HG03575 (cell line): ENCODE measurements around the gene AKR1C2.
"Not testable (repeated sequence)": the region's sequence is repeated elsewhere in the genome, so short reads cannot be mapped to it uniquely, and the experiment has no call there.

Source experiments
- ATAC-seq: cut with Tn5 transposase; IDR thresholded peaks from one replicate; pipeline ENCODE4 v1.9.1; 2021; ENCODE audit not compliant: unreplicated experiment, insufficient number of reproducible peaks, low FRiP score; ENCODE audit errors: extremely low read depth

AKR1C2 gene

DNA sequence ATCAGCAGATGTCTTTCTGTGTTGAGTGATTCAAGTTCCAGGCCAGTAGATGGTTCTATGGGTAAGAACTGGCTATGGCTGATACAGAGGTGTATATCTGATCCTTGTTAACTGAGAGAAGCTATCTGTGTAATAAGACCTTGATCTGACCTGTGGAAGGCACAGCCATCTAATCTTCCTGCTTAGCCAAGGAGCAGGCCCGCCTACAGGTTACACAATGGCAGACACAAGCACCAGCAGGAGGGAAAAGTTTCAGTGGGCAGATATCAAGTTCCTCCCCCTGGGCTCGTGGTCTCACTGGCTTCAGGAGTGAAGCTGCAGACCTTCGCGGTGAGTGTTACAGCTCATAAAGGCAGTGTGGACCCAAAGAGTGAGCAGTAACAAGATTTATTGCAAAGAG, 27.9 kb upstream of the AKR1C2 start:
- not testable (repeated sequence) for ATAC-seq

DNA sequence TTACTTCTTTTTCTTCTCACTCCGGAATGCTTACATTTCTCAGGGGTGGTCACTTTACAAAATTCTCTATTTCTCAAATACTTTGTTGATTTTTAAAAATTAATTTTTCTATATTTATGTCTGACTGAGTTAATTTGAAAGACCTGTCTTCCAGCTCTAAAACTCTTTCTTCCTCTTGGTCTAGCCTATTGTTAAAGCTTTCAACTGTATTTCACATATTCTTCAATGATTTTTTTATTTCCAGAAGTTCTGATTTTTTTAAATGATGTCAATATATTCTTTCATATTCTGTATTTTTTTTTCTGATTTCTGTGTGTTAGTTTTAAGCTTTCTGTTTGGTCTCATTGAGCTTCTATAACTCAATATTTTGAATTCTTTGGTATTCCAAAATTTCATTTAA, 27.3 kb upstream of the AKR1C2 start:
- ATAC-seq, result no peak

DNA sequence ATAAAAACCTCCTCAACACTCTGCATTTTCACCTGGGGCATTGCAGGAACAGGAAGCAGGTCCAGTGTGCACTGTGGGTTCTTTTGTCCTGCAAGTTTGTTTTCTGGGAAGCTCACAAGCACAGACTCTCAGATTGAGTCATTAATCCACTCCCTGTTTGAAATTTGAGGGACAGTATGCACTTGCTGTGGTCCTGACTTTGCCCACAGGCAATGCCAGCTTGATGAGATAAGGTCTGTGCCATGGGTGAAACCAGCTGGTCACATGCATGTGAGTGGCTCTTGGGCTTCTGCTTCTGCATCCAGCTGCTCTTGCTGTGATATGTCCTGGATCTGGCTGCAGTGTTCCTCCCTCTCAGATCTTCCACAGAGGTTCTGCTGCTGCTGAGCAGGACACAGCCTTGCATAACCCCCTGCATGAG, 21.8 kb upstream of the AKR1C2 start:
- ATAC-seq, result not testable (repeated sequence)

DNA sequence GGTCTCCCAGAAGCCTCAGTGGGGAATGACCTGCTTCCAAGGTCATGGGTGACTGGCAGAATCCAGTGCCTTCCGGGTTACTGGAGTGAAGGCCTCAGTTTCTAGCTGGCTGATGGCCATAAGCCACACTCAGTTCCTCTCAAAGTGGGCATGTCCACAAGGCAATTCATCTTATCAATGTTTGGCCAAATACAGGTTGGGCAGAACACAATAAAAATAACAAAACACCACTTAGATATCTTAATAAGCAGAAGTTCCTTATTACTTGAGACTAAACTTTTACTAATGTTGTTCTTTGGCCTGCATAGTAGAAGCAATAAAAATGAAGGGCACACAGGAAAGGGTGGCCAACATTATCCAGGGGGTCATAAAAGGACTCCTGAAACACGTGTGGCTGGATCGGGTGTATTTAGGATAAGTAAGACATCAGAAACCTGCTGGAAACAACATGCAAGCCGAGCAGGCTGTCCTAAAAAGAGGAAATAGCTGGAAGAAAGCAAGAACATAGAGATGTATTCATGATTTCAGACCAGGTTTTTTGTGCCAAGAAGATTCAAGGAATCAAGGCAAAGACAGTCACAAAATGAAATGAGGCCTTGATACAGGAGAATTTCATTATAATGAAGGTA, 19.6 kb upstream of the AKR1C2 start:
- ATAC-seq, result no peak

DNA sequence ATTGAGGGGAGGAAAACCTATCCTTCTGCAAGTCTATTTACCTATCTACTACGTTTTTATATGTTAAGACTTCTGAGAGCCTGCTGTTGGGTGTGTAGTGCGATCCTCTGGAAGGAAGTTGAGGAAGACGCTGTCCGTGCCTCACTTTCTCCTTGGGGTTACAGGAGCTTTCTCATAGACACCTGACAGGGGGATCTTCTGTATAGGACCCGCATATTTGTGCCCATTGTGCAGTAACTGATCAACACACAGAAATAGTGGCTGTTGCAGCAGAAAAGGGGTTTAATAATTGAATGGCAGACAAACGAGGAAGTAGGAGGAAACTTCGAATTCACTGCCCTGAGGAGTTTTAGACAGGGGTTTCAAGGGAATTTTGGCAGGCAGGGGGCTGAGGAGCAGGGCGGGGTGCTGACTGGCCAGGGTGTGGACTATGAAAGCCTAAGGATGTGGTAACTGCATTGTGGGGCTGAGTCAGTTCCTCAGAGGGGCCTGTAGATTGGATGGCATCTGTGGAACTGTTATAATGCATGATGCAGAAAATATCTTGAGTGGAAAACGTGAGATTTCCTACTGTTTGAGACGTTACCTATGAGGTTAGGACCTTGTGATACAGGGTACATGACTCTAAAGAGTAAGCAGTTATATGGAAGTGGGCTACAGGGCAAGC, 18.1 kb upstream of the AKR1C2 start:
- not testable (repeated sequence) for ATAC-seq

DNA sequence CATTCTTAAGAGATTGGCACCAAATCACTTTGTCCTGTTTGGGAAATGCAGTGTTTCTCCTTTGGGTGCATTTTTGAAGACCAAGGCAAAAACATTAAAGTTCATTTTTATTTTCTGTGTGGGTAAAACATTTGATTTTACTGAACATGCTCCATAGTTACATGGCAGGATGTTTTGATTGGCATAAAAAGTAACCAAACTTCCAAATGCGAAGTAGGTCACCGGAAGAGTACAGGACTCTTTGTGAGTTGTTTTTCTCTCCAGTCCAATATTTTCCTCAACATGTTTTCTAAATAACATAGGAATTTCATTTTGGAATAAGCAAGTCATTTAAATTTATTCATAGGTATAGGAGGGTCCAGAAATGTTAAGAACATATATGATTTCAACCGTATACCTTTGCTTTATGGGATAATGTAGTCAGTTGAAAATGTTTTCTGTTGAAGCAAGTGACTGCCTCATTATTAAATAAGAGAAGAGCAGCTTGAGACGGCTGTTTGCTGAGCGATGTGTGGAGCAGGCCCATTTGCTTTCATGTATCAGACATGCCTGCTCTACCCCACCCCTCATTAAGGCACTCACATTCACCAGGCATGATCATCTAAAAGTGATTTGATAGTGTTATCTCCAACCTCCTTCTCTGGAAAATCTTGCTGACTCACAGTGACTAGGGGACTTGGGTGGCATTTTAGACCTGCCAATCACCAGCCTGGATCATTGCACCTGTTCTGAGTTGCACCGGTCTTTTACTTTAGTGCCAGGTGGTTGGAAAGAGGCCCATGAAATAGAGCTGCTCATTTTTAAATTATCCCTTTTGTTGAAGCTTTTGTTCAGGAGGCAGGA, 16.3 kb upstream of the AKR1C2 start:
- ATAC-seq, result not testable (repeated sequence)

DNA sequence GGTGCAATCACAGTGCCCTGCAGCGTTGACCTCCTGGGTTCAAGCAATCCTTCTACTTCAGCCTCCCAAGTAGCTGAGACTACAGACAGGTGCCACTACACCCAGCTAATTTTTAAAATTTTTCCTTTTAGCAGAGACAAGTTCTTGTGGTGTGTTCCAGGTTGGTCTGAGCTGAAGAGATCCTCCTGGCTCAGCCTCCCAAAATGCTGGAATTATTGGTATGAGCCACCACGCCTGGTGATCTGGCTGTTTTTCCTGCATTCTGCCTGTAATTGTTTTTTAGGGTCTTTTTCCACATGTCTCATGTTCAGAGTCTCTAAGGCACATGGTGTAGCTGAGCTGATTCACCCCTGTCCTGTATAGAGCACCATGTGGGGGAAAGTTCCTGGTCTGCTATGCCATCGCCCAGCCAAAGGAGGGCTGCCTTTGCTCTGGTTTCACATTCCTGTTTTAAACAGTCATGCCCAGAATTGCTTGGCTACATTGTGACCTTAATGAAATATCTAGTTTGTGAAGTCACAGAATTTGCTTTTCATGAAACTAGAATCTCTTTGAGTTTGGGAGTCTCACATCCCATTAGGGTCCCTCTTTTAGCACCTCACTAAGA, 15.1 kb upstream of the AKR1C2 start:
- ATAC-seq, result not testable (repeated sequence)

DNA sequence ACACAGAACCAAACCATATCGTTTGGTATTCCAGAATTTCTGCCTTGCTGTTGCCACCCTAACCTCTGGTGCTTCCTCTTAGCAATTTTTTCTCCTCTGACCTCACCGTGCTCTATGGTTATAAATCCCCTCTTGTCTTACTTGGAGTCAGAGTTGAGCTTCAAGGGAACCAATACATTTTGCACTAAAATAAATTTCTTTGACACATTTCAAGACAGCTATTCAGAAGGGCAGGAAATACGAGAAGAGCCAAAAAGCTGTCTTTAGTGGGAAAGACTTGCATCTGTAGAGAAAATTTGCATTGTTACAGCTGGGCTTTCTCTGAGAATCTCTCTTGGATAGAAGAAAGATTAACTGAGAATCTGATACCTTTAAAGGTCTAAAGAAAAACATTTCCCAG, 14.5 kb upstream of the AKR1C2 start:
- no peak for ATAC-seq

DNA sequence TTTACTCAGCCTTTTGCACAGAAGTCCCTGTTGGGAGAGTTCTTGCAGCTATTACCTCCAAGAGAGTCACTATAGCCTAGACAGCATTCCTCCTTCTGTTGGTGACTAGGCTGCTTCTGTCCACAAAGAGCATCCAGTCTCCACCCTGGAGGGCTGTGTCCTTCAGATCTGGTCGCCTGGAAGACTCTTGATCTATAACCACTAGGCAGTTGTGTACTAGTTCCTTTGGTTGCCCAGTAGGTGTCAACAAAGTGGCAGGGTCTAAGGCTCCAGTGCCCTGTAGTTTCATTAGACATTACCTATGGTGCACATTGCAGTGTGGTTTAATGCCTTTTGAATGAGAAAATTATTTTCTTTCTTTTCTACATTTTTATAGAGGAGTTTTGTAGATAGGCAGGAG, 11.3 kb upstream of the AKR1C2 start:
- ATAC-seq, result no peak

DNA sequence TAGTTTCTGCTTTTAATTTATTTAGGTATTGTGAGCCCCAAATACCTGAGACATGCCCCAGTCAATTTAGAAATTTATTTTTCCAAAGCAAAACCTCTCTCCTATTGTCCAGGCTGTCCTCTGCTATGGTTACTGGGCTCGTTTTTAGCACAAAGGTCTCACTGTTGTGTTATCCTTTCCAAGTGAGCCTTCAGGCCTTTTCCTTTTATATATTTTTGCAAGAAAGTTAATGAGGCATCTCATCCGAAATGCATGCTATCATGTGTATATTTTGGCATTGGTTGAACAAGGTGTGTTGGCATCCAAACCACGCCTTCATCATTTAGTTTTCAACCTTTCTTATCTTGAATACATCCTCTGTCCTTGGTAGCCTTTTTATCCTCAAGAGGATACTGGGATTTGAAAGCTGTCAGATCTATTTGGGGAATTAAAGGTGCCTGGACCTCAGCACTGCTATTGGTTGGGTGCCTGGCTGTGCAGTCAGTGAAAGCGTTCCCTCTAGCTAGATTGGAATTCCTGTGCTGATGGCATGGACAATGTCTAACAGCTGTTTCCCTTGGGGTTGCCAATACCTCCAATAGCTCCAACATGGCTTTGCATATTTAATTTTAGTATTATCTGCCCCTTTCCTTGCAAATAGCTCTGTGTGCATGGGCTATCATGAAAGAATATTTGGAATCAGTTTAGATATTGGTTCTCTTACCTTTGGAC, 10.7 kb upstream of the AKR1C2 start:
- ATAC-seq, result not testable (repeated sequence)

DNA sequence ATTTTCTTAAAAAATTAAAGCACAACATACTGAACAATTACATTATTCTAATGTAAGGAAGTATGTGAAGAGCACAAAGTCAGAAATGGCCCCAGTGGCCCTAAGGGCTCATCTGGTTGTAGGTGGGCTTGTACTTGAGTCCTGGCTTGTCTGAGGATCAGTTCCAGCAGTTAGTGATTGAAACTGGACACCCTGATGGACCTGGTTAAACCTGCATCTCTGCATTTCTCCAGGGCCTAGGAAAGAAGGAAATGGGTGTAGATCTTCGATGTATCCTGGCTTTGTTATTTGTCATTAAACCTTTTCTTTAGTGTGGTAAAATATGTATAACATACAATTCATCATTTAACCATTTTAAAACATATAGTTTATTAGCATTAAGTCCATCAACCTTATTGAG, 9.7 kb upstream of the AKR1C2 start:
- ATAC-seq, result no peak

DNA sequence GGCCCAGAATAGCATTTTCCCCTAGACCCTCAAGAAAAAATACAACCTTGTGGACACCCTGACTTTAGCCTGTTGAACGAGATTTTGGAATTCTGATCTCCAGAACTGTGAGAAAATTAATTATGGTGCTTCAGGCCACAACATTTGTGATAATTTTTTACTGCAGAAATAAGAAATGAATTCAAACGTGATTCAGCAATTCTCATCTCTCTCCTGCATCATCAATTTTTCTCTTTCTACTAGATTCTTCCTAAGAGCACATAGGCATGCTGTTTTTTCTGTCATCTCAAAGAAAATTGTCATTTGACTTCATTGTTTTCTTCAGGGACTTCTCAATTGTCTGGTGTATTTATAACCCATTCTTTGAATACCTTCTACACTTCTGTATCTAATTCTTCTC, 8.9 kb upstream of the AKR1C2 start:
- no peak for ATAC-seq

DNA sequence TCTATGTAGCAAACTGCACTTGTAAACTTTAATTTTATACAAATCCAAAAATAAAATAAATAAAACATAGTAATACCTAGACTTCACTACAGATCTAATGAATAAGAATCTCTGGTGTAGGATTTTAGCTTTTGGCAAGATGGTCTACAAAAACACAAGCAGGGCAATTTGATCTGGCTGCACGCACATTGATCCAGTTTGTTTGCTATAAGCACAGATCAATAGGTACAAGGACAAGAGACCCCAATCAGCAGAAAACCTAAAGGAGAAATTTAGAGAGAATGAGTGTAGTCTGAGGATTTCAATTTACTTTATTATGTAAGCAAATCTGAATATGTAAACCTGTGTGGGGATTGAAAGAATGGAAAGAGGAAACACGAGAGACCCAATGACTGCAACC, 7.7 kb upstream of the AKR1C2 start:
- ATAC-seq, result not testable (repeated sequence)

DNA sequence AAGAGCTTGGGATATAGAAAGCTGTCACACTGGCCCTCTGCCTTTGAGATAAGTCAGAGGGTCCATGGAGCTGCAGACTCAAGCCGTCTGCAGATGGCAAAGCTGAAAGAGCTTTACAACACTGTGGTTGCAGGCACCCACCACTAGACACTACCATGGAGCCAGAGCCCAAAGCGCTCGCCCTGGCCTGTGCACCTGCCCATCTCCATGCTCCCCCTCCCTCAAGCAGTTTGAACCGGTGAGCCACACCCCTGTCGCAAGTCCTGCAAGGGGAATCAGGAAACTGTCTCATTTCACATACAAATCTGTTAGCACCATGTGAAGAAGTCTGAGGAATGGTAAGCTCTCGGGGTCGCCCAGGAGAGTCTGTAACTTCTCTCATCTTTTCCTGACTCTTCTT, 6.4 kb upstream of the AKR1C2 start:
- ATAC-seq, result not testable (repeated sequence)

DNA sequence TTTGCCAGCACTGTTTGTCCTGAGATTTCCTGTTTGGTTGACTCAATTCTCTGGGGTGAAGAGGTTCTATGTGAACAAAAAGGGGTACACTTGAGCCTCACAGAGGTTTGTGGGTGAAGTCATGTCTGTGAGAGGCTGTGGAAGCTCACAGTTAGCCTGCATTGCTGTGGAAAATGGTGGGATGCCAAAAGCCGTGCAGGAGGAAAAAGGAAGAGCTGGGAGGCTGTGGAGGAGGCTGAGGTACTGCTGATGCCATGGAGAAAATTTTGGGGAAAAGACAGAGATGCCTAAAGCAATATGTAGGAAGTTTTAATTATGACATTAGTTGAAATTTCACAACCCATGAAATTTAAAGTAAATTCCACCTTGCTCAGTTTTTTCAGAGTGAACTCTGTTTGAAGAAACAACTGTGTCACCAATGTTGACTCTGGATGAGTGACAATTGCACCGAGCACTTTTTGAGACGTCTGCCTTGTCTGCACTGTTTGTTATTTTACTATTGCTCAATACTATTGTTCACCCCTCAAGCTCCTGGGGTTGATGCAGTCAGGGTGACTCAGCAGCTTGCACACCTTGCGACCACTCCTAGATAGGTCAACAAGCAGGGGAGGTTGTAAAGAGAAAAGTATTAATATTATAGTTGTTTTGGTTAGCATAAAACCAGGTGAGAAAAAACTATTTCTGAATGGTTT, 5.3 kb upstream of the AKR1C2 start:
- ATAC-seq, result not testable (repeated sequence)

DNA sequence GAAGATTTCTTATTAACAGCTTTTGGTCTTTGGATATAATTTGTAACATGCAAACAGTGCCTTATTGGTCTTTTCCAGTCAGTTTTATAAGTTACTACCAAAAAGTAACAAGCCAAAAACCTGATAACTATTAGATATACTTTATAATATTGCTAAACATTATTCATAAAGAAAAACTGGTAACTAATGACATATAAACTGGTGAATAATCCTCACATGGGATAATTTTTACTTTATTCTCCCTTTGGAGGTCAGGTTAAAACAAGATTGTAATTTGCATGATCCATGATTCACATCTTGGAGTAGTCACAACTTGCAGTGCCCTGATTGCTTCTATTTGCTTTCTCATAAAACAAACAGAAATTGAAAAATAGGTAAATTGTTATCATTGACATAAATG, 844 bp upstream of the AKR1C2 start:
- ATAC-seq, result not testable (repeated sequence)

DNA sequence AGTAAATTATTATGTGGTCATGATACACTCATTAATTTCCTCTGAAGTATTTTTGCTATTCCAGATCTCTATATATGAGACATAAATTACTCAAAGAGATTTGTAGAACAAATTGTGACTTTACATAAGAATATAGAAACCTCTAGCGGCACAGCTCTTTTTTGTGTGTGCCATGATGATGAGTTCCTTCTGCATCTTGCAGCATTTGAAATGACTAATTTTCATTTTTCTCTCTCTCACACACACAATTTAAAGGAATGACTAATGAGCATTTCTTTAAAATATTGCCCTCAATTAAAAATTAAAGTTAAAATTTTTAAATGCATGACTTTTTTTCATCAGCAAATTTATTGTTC, 351 bp upstream of the AKR1C2 start:
- ATAC-seq, result not testable (repeated sequence)

DNA sequence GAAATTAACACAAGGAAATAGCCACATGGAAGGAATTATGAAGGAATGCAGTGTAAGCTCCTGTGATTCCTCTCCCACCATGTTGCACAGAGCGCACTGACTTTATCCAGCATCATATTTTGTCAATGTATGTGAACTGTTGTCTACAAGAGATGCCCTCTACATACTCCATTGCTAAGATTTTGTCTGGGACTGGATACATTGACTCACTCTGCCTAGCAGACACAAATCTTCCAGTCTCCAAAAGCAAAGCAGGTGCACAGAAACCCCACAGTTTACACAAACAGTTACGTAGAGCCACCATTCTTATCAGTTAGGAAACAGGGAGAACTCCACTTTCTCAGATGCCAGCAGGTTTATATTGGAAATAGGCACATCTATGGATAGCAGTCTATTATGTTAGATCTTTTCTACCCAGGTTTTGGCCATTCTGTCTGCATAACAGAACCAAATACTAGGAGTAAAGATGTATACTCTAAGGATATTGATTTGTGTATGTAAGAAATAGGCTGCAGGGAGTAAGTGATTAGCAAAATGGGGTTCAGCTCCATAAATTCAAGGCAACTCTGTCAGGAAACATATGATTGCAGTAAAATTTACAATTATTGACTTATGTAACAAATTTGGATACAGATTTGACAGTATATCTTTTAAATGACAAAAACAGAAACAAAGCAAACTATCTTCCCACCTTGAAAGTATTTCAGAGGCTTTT, 1.5 kb downstream of the AKR1C2 start:
- ATAC-seq, result no peak
